Measurements from ENCODE around the gene KRT78. TPM values are rescaled to one million over a fixed set of nuclear protein-coding genes. Genes with fewer than 3 reads are reported as not detected.

The KRT78 gene
- total and polyA plus RNA-seq, 9 of the 15 experiments (the other 6 are each of a cell fraction or from before 2014, with no cell fraction given): not detected

DNA sequence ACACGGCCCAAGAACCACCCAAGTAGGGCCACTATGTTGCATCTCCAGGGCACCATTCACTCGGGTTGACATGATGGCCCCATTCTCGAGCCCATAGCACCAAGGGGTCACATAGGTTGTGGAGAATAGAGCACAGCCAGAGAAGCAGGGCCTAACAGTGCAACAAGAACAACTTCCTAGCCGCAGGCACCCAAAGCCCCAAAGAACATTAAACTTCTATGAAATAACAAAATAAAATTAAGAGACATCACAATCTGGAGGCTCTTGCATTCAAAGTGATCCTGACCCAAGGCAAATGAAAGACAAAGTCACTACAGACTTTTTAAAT is 36.8 kb downstream of the KRT78 start:
- ATAC-seq (no peak), DNase-seq (ENCODE audit: extremely low read depth in 1 of 4, low spot score in 3 of 4) (no peak), FAIRE-seq (no peak)
- BruUV-seq (replicated peaks): no TSS peak
- WGBS (ENCODE audit: insufficient coverage, low coverage, missing lambda C conversion rate): 0% methylated on average over 4 of the region's 4 CpGs
- TF ChIP-seq, protein P1, sequence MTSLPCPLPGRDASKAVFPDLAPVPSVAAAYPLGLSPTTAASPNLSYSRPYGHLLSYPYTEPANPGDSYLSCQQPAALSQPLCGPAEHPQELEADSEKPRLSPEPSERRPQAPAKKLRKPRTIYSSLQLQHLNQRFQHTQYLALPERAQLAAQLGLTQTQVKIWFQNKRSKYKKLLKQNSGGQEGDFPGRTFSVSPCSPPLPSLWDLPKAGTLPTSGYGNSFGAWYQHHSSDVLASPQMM (CRISPR knock-in tag; IDR thresholded peaks at IDR 0.05): no peak
- no peak for TF ChIP-seq ZFP30 (CRISPR knock-in tag; IDR thresholded peaks at IDR 0.05; ENCODE audit: borderline replicate concordance)
- H3K4me2 ChIP-seq (ENCODE audit: insufficient read depth, low read length): no peak overlapping the region
- in situ Hi-C loops (cut with MboI): no loop called here
- peaks cover 2% of the 10 kb centered on the region for H3K9me1 ChIP-seq (ENCODE audit: control insufficient read depth, insufficient read depth, low read length)
- no peaks in the 10 kb centered on the region for H3K79me2 ChIP-seq (ENCODE audit: control insufficient read depth, insufficient read depth, low read length)
- no peaks in the 10 kb centered on the region for H3K36me3 ChIP-seq (ENCODE audit: control insufficient read depth, insufficient read depth, low read length)
- peaks cover 29 to 53% of the 10 kb centered on the region in 2 experiments for H3K27me3 ChIP-seq (ENCODE audit: control insufficient read depth in 2 of 2, insufficient read depth in 2 of 2, low read length in 2 of 2)
- H3K27ac ChIP-seq (ENCODE audit: extremely low read depth, low read depth, low read length): no peak overlapping the region
- H2AFZ ChIP-seq (ENCODE audit: low read depth, low read length): no peak overlapping the region
- H3K9me3 ChIP-seq (replicated peaks; ENCODE audit: control insufficient read depth, insufficient read depth, low read depth, low read length): no peaks in the 10 kb centered on the region
- no peaks in the 10 kb centered on the region; a peak in 1 of 5 replicates for H3K4me1 ChIP-seq (replicated peaks in 1 of 2; ENCODE audit: control insufficient read depth in 2 of 2, insufficient read depth in 2 of 2, low read length in 2 of 2)
- intact Hi-C loops (cut with micrococcal nuclease): no loop called here
- no peak overlapping the region for H3K9ac ChIP-seq (ENCODE audit: insufficient read depth in 1 of 2, low read depth in 2 of 2, low read length in 2 of 2)
- POLR2A ChIA-PET: interaction anchor here (1.3 kb wide), 1 partner anchor 19 kb away, joined by 4 read pairs; no protein-coding TSS in a partner anchor
- CTCF ChIA-PET (ENCODE audit: low intra/inter-chr PET ratio): no interaction called here
- H4K20me1 ChIP-seq (replicated peaks; ENCODE audit: control insufficient read depth, insufficient read depth, low read length): no peaks in the 10 kb centered on the region; the same call in none of the 2 replicates
- H3K4me3 ChIP-seq: no peak overlapping the region

DNA sequence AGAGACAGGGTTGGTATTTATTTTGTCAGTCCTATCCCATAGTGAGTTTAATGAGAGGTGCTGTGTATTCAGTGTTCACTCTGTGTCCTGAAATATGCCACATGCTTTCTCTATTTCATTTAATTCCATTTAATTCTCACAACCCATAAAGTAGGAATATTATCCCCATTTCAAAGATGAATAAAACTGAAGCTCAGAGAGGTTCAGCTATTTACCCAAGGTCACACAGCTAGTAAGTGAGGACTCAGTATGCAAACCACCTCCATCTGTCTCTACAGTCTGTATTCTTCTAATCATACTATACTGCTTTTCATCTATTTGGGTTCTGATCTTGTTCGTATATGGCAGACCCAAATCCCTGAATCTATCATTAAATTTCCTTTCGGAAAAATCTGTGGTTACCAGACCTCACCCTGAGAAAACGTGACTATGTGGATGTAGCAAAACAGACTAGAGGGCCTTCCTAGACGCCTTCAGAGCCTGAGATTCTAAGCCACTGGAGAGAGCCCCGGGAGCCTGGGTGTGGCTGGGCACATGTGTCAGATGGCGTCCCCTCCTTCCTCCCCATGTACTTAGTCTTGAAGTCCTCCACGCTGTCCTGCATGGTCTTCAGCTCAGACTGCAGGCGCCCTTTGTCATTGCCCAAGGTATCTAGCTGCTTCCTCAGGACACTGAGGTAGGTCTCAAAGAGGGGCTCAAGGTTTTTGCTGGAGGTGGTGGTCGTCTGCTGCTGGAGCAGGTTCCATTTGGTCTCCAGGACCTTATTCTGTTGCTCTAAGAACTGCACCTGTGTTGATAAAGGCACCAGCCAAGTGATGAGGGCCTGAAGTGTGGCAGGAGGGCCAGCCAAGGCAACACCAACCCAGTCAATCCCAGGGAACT is 37.4 kb downstream of the KRT78 start:
- no peak overlapping the region for H3K9ac ChIP-seq (ENCODE audit: insufficient read depth in 1 of 2, low read depth in 2 of 2, low read length in 2 of 2)
- in situ Hi-C loops (cut with MboI): no loop called here
- TF ChIP-seq RCOR1 (IDR thresholded peaks at IDR 0.05; ENCODE audit: borderline replicate concordance in 1 of 2, low read depth in 2 of 2, low read length in 2 of 2) (0 out of 4 replicates have a peak, but pooled peaks of 1 of the 2 experiments have one; percentile 13), ADNP (tag; IDR thresholded peaks at IDR 0.05) (0 out of 2 replicates have a peak, but pooled peaks have one; percentile 37), RBM25 (IDR thresholded peaks at IDR 0.05; ENCODE audit: low read depth, low read length, severe bottlenecking) (peak; percentile 93), GATAD2A (IDR thresholded peaks at IDR 0.05) (no peak), NCOR1 (IDR thresholded peaks at IDR 0.05) (no peak), BCOR (IDR thresholded peaks at IDR 0.05) (peak; percentile 60; the same call in 1 of the 2 replicates), KDM1A (IDR thresholded peaks at IDR 0.05) (0 out of 4 replicates have a peak, but pooled peaks have one; percentile 13 to 25), RFX1 (IDR thresholded peaks at IDR 0.05) (no peak), ZFP36 (IDR thresholded peaks at IDR 0.05; ENCODE audit: low read depth, low read length, partially characterized antibody) (peak; percentile 69)
- ChIA-PET CTCF (ENCODE audit: low intra/inter-chr PET ratio) (no interaction called here), POLR2A (interaction anchor here (1.3 kb wide), 1 partner anchor 20 kb away, joined by 4 read pairs; no protein-coding TSS in a partner anchor)
- no peak for ATAC-seq
- peaks cover 2% of the 10 kb centered on the region for H3K9me1 ChIP-seq (ENCODE audit: control insufficient read depth, insufficient read depth, low read length)
- no peaks in the 10 kb centered on the region; a peak in 1 of 5 replicates for H3K4me1 ChIP-seq (replicated peaks in 1 of 2; ENCODE audit: control insufficient read depth in 2 of 2, insufficient read depth in 2 of 2, low read length in 2 of 2)
- no peaks in the 10 kb centered on the region for H3K79me2 ChIP-seq (ENCODE audit: control insufficient read depth, insufficient read depth, low read length)
- no peaks in the 10 kb centered on the region for H3K36me3 ChIP-seq (ENCODE audit: control insufficient read depth, insufficient read depth, low read length)
- no peak overlapping the region for H3K4me3 ChIP-seq
- 1% methylated on average over 8 of the region's 9 CpGs for WGBS (ENCODE audit: insufficient coverage, low coverage, missing lambda C conversion rate)
- H4K20me1 ChIP-seq (replicated peaks; ENCODE audit: control insufficient read depth, insufficient read depth, low read length): no peaks in the 10 kb centered on the region; the same call in none of the 2 replicates
- H3K27ac ChIP-seq (ENCODE audit: extremely low read depth, low read depth, low read length): no peak overlapping the region
- peaks cover 30 to 55% of the 10 kb centered on the region in 2 experiments for H3K27me3 ChIP-seq (ENCODE audit: control insufficient read depth in 2 of 2, insufficient read depth in 2 of 2, low read length in 2 of 2)
- no peaks in the 10 kb centered on the region for H3K9me3 ChIP-seq (replicated peaks; ENCODE audit: control insufficient read depth, insufficient read depth, low read depth, low read length)
- no peak overlapping the region for H3K4me2 ChIP-seq (ENCODE audit: insufficient read depth, low read length)
- FAIRE-seq: no peak
- intact Hi-C loops (cut with micrococcal nuclease): no loop called here
- no peak for DNase-seq (ENCODE audit: extremely low read depth in 1 of 4, low spot score in 3 of 4)
- BruUV-seq (replicated peaks): no TSS peak
- H2AFZ ChIP-seq (ENCODE audit: low read depth, low read length): no peak overlapping the region

Data from K562 (cell line).